DOHH2 (cell line): ENCODE measurements around the gene PORCN.

Source experiments
- H3F3A ChIP-seq: fragments of 200-600 bp; sonication (generic), shearing (Covaris generic); 2 replicates; pipeline ENCODE4 v1.6.0; 2016; ENCODE audit warnings: antibody characterized with exemption, mild to moderate bottlenecking; ENCODE audit not compliant: control insufficient read depth, insufficient read depth
- H3K27ac ChIP-seq: fragments of 200-600 bp; sonication (generic); 2 replicates; pipeline ENCODE4 v1.5.1; 2014; ENCODE audit warnings: low read depth, mild to moderate bottlenecking, low read length, moderate library complexity
- H3K27me3 ChIP-seq: fragments of 200-600 bp; sonication (generic); 2 replicates; pipeline ENCODE4 v1.6.1; 2014; ENCODE audit warnings: mild to moderate bottlenecking, low read length, mixed read lengths; ENCODE audit not compliant: control insufficient read depth
- H3K36me3 ChIP-seq: fragments of 200-600 bp; sonication (generic); 2 replicates; pipeline ENCODE4 v1.6.1; 2014; ENCODE audit warnings: mild to moderate bottlenecking, low read length, moderate library complexity, mixed read lengths; ENCODE audit not compliant: control insufficient read depth
- H3K4me1 ChIP-seq: fragments of 200-600 bp; sonication (generic); 2 replicates; pipeline ENCODE4 v1.6.1; 2014; ENCODE audit warnings: mild to moderate bottlenecking, low read length, mixed read lengths; ENCODE audit not compliant: control insufficient read depth
- H3K4me2 ChIP-seq: fragments of 200-600 bp; sonication (generic); 2 replicates; pipeline ENCODE4 v1.6.0; 2014; ENCODE audit warnings: mild to moderate bottlenecking, low read length, moderate library complexity
- H3K4me3 ChIP-seq: fragments of 200-600 bp; sonication (generic); 2 replicates; pipeline ENCODE4 v1.5.1; 2014; ENCODE audit warnings: mild to moderate bottlenecking, low read length, mixed read lengths
- H3K79me2 ChIP-seq: fragments of 200-600 bp; sonication (generic); 2 replicates; pipeline ENCODE4 v1.6.1; 2014; ENCODE audit warnings: mild to moderate bottlenecking, low read length, mixed read lengths; ENCODE audit not compliant: control insufficient read depth
- H3K9me2 ChIP-seq: fragments of 200-600 bp; sonication (generic); replicated peaks from 2 replicates; pipeline ENCODE4 v1.6.1; 2014; ENCODE audit warnings: mild to moderate bottlenecking, low read length, mixed read lengths; ENCODE audit not compliant: control insufficient read depth
- H3K9me3 ChIP-seq: fragments of 200-600 bp; sonication (generic); 2 replicates; pipeline ENCODE4 v1.6.1; 2014; ENCODE audit warnings: antibody characterized with exemption, low read length, mixed read lengths; ENCODE audit not compliant: control insufficient read depth, insufficient read depth
- H4K20me1 ChIP-seq: fragments of 200-600 bp; sonication (generic); 2 replicates; pipeline ENCODE4 v1.6.0; 2014; ENCODE audit warnings: low read depth, mild to moderate bottlenecking, antibody characterized with exemption, low read length, moderate library complexity; ENCODE audit not compliant: control insufficient read depth, insufficient read depth
- CTCF ChIP-seq: fragments of 200-600 bp; sonication (generic); IDR thresholded peaks from one replicate; pipeline ENCODE4 v1.5.1; 2014; ENCODE audit warnings: antibody characterized with exemption, mild to moderate bottlenecking, low read depth, low read length; ENCODE audit not compliant: poor library complexity, severe bottlenecking
- EZH2phosphoT487 ChIP-seq: fragments of 200-600 bp; sonication (generic); IDR thresholded peaks from 2 replicates; pipeline ENCODE4 v1.6.1; 2017; ENCODE audit warnings: borderline replicate concordance, mild to moderate bottlenecking, antibody characterized with exemption, low read length, moderate library complexity, mixed read lengths

The PORCN gene

GRCh38 chrX:48514868-48515460, 6.2 kb downstream of the PORCN start:
- H3K4me1 ChIP-seq: peaks cover 26% of the 10 kb centered on the region
- H4K20me1 ChIP-seq: no peaks in the 10 kb centered on the region
- no peak overlapping the region for H3K4me3 ChIP-seq
- no peak overlapping the region for H3K27ac ChIP-seq
- H3K27me3 ChIP-seq: no peaks in the 10 kb centered on the region
- H3F3A ChIP-seq: no peaks in the 10 kb centered on the region; the same call in 1 of the 2 replicates
- H3K36me3 ChIP-seq: no peaks in the 10 kb centered on the region
- H3K9me3 ChIP-seq: no peaks in the 10 kb centered on the region
- H3K79me2 ChIP-seq: no peaks in the 10 kb centered on the region
- no peak for TF ChIP-seq CTCF
- no peak for TF ChIP-seq EZH2phosphoT487
- no peaks in the 10 kb centered on the region for H3K9me2 ChIP-seq
- H3K4me2 ChIP-seq: no peak overlapping the region

GRCh38 chrX:48515842-48516241, 7.0 kb downstream of the PORCN start:
- H3K79me2 ChIP-seq: no peaks in the 10 kb centered on the region
- TF ChIP-seq CTCF (no peak), EZH2phosphoT487 (no peak)
- H3K4me1 ChIP-seq: peaks cover 35% of the 10 kb centered on the region

GRCh38 chrX:48516285-48516684, 7.5 kb downstream of the PORCN start:
- H3K36me3 ChIP-seq: no peaks in the 10 kb centered on the region
- TF ChIP-seq EZH2phosphoT487: no peak
- no peak for TF ChIP-seq CTCF
- no peak overlapping the region for H3K27ac ChIP-seq
- no peaks in the 10 kb centered on the region for H3K27me3 ChIP-seq
- H3K9me3 ChIP-seq: no peaks in the 10 kb centered on the region
- H3K4me1 ChIP-seq: peaks cover 39% of the 10 kb centered on the region
- no peaks in the 10 kb centered on the region for H3K9me2 ChIP-seq
- no peak overlapping the region for H3K4me3 ChIP-seq
- H3K4me2 ChIP-seq: no peak overlapping the region
- no peaks in the 10 kb centered on the region for H3K79me2 ChIP-seq
- H3F3A ChIP-seq: no peaks in the 10 kb centered on the region; the same call in 1 of the 2 replicates
- H4K20me1 ChIP-seq: no peaks in the 10 kb centered on the region

More at GRCh38 chrX:48515842-48516241, 7.0 kb downstream of the PORCN start:
- H3F3A ChIP-seq: no peaks in the 10 kb centered on the region; the same call in 1 of the 2 replicates
- no peak overlapping the region for H3K4me2 ChIP-seq
- no peaks in the 10 kb centered on the region for H3K9me2 ChIP-seq
- H3K36me3 ChIP-seq: no peaks in the 10 kb centered on the region
- H3K9me3 ChIP-seq: no peaks in the 10 kb centered on the region
- H3K4me3 ChIP-seq: no peak overlapping the region
- H4K20me1 ChIP-seq: no peaks in the 10 kb centered on the region
- no peak overlapping the region for H3K27ac ChIP-seq
- H3K27me3 ChIP-seq: no peaks in the 10 kb centered on the region
